HG03045 (cell line): ENCODE results near the gene ABCA10.
"Not testable (repeated sequence)": the region's sequence is repeated elsewhere in the genome, so short reads cannot be mapped to it uniquely, and the experiment has no call there.

Experiments
- ATAC-seq: cut with Tn5 transposase; IDR thresholded peaks from one replicate; pipeline ENCODE4 v1.9.1; 2021; ENCODE audit warnings: mild to moderate bottlenecking, moderate library complexity; ENCODE audit not compliant: unreplicated experiment

ABCA10 gene

GRCh38 chr17:69231521-69231920, 2.9 kb upstream of the ABCA10 start:
- ATAC-seq, result no peak

- no peak for ATAC-seq
Measured at GRCh38 chr17:69230939-69231338, 2.3 kb upstream of the ABCA10 start.

GRCh38 chr17:69228018-69228417, 606 bp downstream of the ABCA10 start:
- no peak for ATAC-seq

GRCh38 chr17:69227541-69227940, 1.1 kb downstream of the ABCA10 start:
- ATAC-seq, result no peak

- ATAC-seq, result peak; percentile 78
Measured at GRCh38 chr17:69223809-69224208, 4.8 kb downstream of the ABCA10 start.

- no peak for ATAC-seq
Measured at GRCh38 chr17:69222707-69223258, 5.8 kb downstream of the ABCA10 start.

GRCh38 chr17:69220098-69220497, 8.5 kb downstream of the ABCA10 start:
- ATAC-seq, result no peak

GRCh38 chr17:69218986-69219385, 9.6 kb downstream of the ABCA10 start:
- no peak for ATAC-seq

GRCh38 chr17:69213059-69213813, 15.4 kb downstream of the ABCA10 start:
- ATAC-seq, result no peak

- no peak for ATAC-seq
Measured at GRCh38 chr17:69208640-69209039, 20.0 kb downstream of the ABCA10 start.

- ATAC-seq, result no peak
Measured at GRCh38 chr17:69207151-69207550, 21.5 kb downstream of the ABCA10 start.

GRCh38 chr17:69198238-69198637, 30.4 kb downstream of the ABCA10 start:
- ATAC-seq, result no peak

GRCh38 chr17:69196105-69196653, 32.4 kb downstream of the ABCA10 start:
- ATAC-seq, result not testable (repeated sequence)

- no peak for ATAC-seq
Measured at GRCh38 chr17:69192754-69193153, 35.9 kb downstream of the ABCA10 start.

GRCh38 chr17:69188796-69189195, 39.8 kb downstream of the ABCA10 start:
- no peak for ATAC-seq

GRCh38 chr17:69188064-69188463, 40.6 kb downstream of the ABCA10 start:
- no peak for ATAC-seq

- ATAC-seq, result no peak
Measured at GRCh38 chr17:69187294-69187693, 41.3 kb downstream of the ABCA10 start.

- no peak for ATAC-seq
Measured at GRCh38 chr17:69179227-69179952, 49.2 kb downstream of the ABCA10 start.

- no peak for ATAC-seq
Measured at GRCh38 chr17:69176457-69176795, 52.2 kb downstream of the ABCA10 start.

GRCh38 chr17:69175625-69176456, 52.8 kb downstream of the ABCA10 start:
- no peak for ATAC-seq

- ATAC-seq, result no peak
Measured at GRCh38 chr17:69175262-69175624, 53.4 kb downstream of the ABCA10 start.
